ENCODE measurements around the gene ATOX1.

Gene ATOX1

GRCh38 chr5:151724360-151724759 is 34.1 kb downstream of the ATOX1 start:
- peaks cover 37% of the 10 kb centered on the region for H3K4me1 ChIP-seq (ENCODE audit: control insufficient read depth, low read length)
- H3K9me2 ChIP-seq (replicated peaks; ENCODE audit: control insufficient read depth, low read length): no peaks in the 10 kb centered on the region
- no peaks in the 10 kb centered on the region for H3K36me3 ChIP-seq (ENCODE audit: control insufficient read depth, low read length)
- H4K20me1 ChIP-seq (ENCODE audit: control insufficient read depth, insufficient read depth, low read depth, low read length): no peaks in the 10 kb centered on the region
- H3K27me3 ChIP-seq (ENCODE audit: control insufficient read depth, low read length): no peaks in the 10 kb centered on the region
- H3F3A ChIP-seq (ENCODE audit: control insufficient read depth, insufficient read depth): no peaks in the 10 kb centered on the region
- TF ChIP-seq, protein P1, sequence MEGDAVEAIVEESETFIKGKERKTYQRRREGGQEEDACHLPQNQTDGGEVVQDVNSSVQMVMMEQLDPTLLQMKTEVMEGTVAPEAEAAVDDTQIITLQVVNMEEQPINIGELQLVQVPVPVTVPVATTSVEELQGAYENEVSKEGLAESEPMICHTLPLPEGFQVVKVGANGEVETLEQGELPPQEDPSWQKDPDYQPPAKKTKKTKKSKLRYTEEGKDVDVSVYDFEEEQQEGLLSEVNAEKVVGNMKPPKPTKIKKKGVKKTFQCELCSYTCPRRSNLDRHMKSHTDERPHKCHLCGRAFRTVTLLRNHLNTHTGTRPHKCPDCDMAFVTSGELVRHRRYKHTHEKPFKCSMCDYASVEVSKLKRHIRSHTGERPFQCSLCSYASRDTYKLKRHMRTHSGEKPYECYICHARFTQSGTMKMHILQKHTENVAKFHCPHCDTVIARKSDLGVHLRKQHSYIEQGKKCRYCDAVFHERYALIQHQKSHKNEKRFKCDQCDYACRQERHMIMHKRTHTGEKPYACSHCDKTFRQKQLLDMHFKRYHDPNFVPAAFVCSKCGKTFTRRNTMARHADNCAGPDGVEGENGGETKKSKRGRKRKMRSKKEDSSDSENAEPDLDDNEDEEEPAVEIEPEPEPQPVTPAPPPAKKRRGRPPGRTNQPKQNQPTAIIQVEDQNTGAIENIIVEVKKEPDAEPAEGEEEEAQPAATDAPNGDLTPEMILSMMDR (IDR thresholded peaks at IDR 0.05; ENCODE audit: low read depth, low read length, poor library complexity, severe bottlenecking): no peak
- no peak for TF ChIP-seq EZH2phosphoT487 (IDR thresholded peaks at IDR 0.05; ENCODE audit: borderline replicate concordance, low read length)
- H3K4me2 ChIP-seq (ENCODE audit: low read length): no peak overlapping the region
- H3K4me3 ChIP-seq (ENCODE audit: low read length): no peak overlapping the region
- no peaks in the 10 kb centered on the region for H3K79me2 ChIP-seq (ENCODE audit: control insufficient read depth, low read length)
- no peak overlapping the region for H3K27ac ChIP-seq (ENCODE audit: low read depth, low read length)
- no peaks in the 10 kb centered on the region for H3K9me3 ChIP-seq (ENCODE audit: control insufficient read depth, insufficient read depth, low read length)

DNA sequence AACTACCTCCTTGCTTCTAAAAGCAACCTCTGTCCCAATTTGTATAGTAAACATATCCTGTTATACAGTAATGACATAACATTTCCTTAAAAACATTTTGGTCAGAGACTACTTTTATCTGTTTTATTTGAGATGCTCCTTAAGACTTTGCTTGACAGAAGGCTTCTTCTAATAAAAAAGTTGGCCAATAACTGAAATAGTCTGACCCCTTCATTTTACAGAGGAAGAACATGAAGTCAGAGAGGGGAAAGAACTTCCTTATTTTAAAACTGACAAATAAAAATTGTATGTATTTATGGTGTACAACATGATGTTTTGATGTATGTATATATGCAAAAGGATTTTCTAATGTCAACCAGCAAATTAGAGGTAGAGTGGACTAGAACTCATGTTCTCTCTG is 35.9 kb downstream of the ATOX1 start:
- H3K9me3 ChIP-seq (ENCODE audit: control insufficient read depth, insufficient read depth, low read length): no peaks in the 10 kb centered on the region
- H3K4me1 ChIP-seq (ENCODE audit: control insufficient read depth, low read length): peaks cover 55% of the 10 kb centered on the region
- no peaks in the 10 kb centered on the region for H3F3A ChIP-seq (ENCODE audit: control insufficient read depth, insufficient read depth)
- TF ChIP-seq, protein P1 (IDR thresholded peaks at IDR 0.05; ENCODE audit: low read depth, low read length, poor library complexity, severe bottlenecking): no peak
- no peak for TF ChIP-seq EZH2phosphoT487 (IDR thresholded peaks at IDR 0.05; ENCODE audit: borderline replicate concordance, low read length)
- H3K36me3 ChIP-seq (ENCODE audit: control insufficient read depth, low read length): no peaks in the 10 kb centered on the region
- no peaks in the 10 kb centered on the region for H3K27me3 ChIP-seq (ENCODE audit: control insufficient read depth, low read length)
- H3K9me2 ChIP-seq (replicated peaks; ENCODE audit: control insufficient read depth, low read length): no peaks in the 10 kb centered on the region
- H4K20me1 ChIP-seq (ENCODE audit: control insufficient read depth, insufficient read depth, low read depth, low read length): no peaks in the 10 kb centered on the region
- peak overlapping the region; percentile 52 for H3K4me2 ChIP-seq (ENCODE audit: low read length)
- no peak overlapping the region for H3K4me3 ChIP-seq (ENCODE audit: low read length)
- H3K79me2 ChIP-seq (ENCODE audit: control insufficient read depth, low read length): no peaks in the 10 kb centered on the region
- no peak overlapping the region for H3K27ac ChIP-seq (ENCODE audit: low read depth, low read length)

- Histone ChIP-seq H3K4me2 (ENCODE audit: low read length) (peak overlapping the region; percentile 52), H3K27ac (ENCODE audit: low read depth, low read length) (no peak overlapping the region), H3K36me3 (ENCODE audit: control insufficient read depth, low read length) (no peaks in the 10 kb centered on the region), H3K27me3 (ENCODE audit: control insufficient read depth, low read length) (no peaks in the 10 kb centered on the region), H3K79me2 (ENCODE audit: control insufficient read depth, low read length) (no peaks in the 10 kb centered on the region), H3K9me2 (replicated peaks; ENCODE audit: control insufficient read depth, low read length) (no peaks in the 10 kb centered on the region), H3F3A (ENCODE audit: control insufficient read depth, insufficient read depth) (no peaks in the 10 kb centered on the region), H3K4me3 (ENCODE audit: low read length) (0 out of 2 replicates have a peak overlapping the region, but pooled peaks have one; percentile 4), H4K20me1 (ENCODE audit: control insufficient read depth, insufficient read depth, low read depth, low read length) (no peaks in the 10 kb centered on the region), H3K9me3 (ENCODE audit: control insufficient read depth, insufficient read depth, low read length) (no peaks in the 10 kb centered on the region), H3K4me1 (ENCODE audit: control insufficient read depth, low read length) (peaks cover 57% of the 10 kb centered on the region)
- no peak for TF ChIP-seq EZH2phosphoT487 (IDR thresholded peaks at IDR 0.05; ENCODE audit: borderline replicate concordance, low read length)
Measured at GRCh38 chr5:151721812-151722391, 36.5 kb downstream of the ATOX1 start.

DNA sequence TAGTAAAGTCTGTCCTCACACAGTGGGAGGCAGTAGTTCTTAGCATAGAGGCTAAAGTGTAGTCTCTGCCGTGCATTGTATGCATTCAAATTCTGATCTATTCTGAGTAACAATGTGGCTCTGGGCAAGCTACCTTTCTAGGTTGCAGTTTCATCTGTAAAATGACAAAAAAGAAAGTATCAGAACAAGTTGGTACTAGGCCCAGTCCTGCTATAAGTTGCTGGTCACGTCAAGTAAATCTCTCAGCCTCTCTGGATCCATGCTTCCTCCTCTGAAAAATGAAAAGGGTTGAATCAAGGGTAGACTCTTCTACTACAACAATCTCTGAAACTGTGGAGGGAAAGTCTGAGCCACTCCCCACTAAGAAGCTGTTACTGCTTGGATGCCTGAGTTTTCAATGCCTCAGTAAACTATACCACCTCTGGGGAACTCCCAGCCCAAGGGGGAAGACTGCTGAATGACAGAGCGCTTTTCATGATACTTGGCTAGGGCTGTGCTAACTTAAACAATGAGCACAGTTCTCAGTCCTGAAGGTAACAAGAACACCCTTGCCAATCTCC is 37.3 kb downstream of the ATOX1 start:
- Histone ChIP-seq H3K27ac (ENCODE audit: low read depth, low read length) (no peak overlapping the region), H4K20me1 (ENCODE audit: control insufficient read depth, insufficient read depth, low read depth, low read length) (no peaks in the 10 kb centered on the region), H3K4me3 (ENCODE audit: low read length) (peak overlapping the region; percentile 28), H3K9me3 (ENCODE audit: control insufficient read depth, insufficient read depth, low read length) (no peaks in the 10 kb centered on the region), H3K4me1 (ENCODE audit: control insufficient read depth, low read length) (peaks cover 57% of the 10 kb centered on the region), H3K4me2 (ENCODE audit: low read length) (peak overlapping the region; percentile 52), H3K36me3 (ENCODE audit: control insufficient read depth, low read length) (no peaks in the 10 kb centered on the region), H3K9me2 (replicated peaks; ENCODE audit: control insufficient read depth, low read length) (no peaks in the 10 kb centered on the region), H3K27me3 (ENCODE audit: control insufficient read depth, low read length) (no peaks in the 10 kb centered on the region), H3K79me2 (ENCODE audit: control insufficient read depth, low read length) (no peaks in the 10 kb centered on the region), H3F3A (ENCODE audit: control insufficient read depth, insufficient read depth) (no peaks in the 10 kb centered on the region)
- TF ChIP-seq EZH2phosphoT487 (IDR thresholded peaks at IDR 0.05; ENCODE audit: borderline replicate concordance, low read length): no peak
- TF ChIP-seq, protein P1 (IDR thresholded peaks at IDR 0.05; ENCODE audit: low read depth, low read length, poor library complexity, severe bottlenecking): no peak

Measured in DOHH2 (cell line).